HCT116 (cell line): ENCODE measurements around the gene PPFIA2. TPM values are rescaled to one million over a fixed set of nuclear protein-coding genes. Genes with fewer than 3 reads are reported as not detected.

Experiments
- ATAC-seq: fragments of 200-7000 bp; cut with Tn5 transposase; 2 replicates; pipeline ENCODE4 v1.9.1; 2020; ENCODE audit warnings: mild to moderate bottlenecking, moderate library complexity
- BruUV-seq: library from RNA; stranded (reverse); fragments of 400-500 nt; replicated peaks from 2 replicates; lab custom pipeline; 2021; lab: Mats Ljungman, UMichigan
- CTCF ChIA-PET: fragments of 300-600 bp; sonication (Branson Sonifier 250); formaldehyde crosslinking; loops from one replicate; lab custom pipeline; 2021; ENCODE audit warnings: antibody characterized with exemption; lab: Charles Lee
- POLR2A ChIA-PET: fragments of 300-600, 350-600 bp; sonication (Branson Sonifier 250); formaldehyde crosslinking; loops from one replicate; lab custom pipeline; 2021; ENCODE audit warnings: antibody characterized with exemption; lab: Charles Lee
- RAD21 ChIA-PET, 2 experiments: fragments of 300-600 bp; sonication (Branson Sonifier 250); formaldehyde crosslinking; loops; one replicate each; lab custom pipeline; 2023; ENCODE audit warnings: low total read pairs in 2 of 2; ENCODE audit not compliant: uncharacterized antibody in 2 of 2, unreplicated experiment in 2 of 2, low non-redundant PET in 1 of 2; lab: Charles Lee
- DNase-seq: peaks from one replicate; pipeline ENCODE4 v3.0.0-alpha.2; 2010; ENCODE audit warnings: low read depth, low spot score
- H2AFZ ChIP-seq: fragments of 200-600 bp; shearing (Covaris generic), sonication (generic); 2 replicates; pipeline ENCODE4 v1.6.1; 2017; ENCODE audit warnings: low read depth, mixed run types, mixed read lengths, antibody characterized with exemption, low read length; ENCODE audit not compliant: poor library complexity, severe bottlenecking
- H3K27ac ChIP-seq: 2 replicates; pipeline ENCODE4 v1.5.1; 2012; ENCODE audit warnings: low read depth, low read length
- H3K27me3 ChIP-seq: fragments of 200-600 bp; sonication (generic); 2 replicates; pipeline ENCODE4 v1.6.1; 2016; ENCODE audit warnings: mixed run types, low read length, mixed read lengths; ENCODE audit not compliant: insufficient read depth
- H3K36me3 ChIP-seq, 2 experiments: fragments of 200-500 bp in 1 of 2; fragments of 200-600 bp in 1 of 2; sonication (Bioruptor generic) in 1 of 2; sonication (generic) in 1 of 2; 2 replicates each; pipeline versions ENCODE4 v1.5.1 to v1.6.1; 2014 to 2016; ENCODE audit warnings: low read length in 2 of 2, inconsistent platforms in 1 of 2, mixed read lengths in 1 of 2, mixed run types in 1 of 2; ENCODE audit not compliant: insufficient read depth in 2 of 2, control insufficient read depth in 1 of 2
- H3K4me1 ChIP-seq, 2 experiments: fragments of 200-600 bp in 1 of 2; sonication (generic) in 1 of 2; 2 replicates each; pipeline versions ENCODE4 v1.5.1 to v1.6.1; 2012 to 2017; ENCODE audit warnings: low read length in 2 of 2, inconsistent platforms in 1 of 2, mild to moderate bottlenecking in 1 of 2, mixed read lengths in 1 of 2, mixed run types in 1 of 2, moderate library complexity in 1 of 2; ENCODE audit not compliant: insufficient read depth in 2 of 2, control insufficient read depth in 1 of 2
- H3K4me2 ChIP-seq: fragments of 200-600 bp; sonication (generic); 2 replicates; pipeline ENCODE4 v1.6.1; 2017; ENCODE audit warnings: mixed run types, low read length, mixed read lengths
- H3K4me3 ChIP-seq, 2 experiments: fragments of 200-600 bp in 1 of 2; sonication (generic) in 1 of 2; replicated peaks in 1 of 2; 2 replicates each; pipeline ENCODE4 v1.5.1; 2011 to 2016; ENCODE audit warnings: low read length in 2 of 2, control low read depth in 1 of 2, low read depth in 1 of 2, mild to moderate bottlenecking in 1 of 2, mixed read lengths in 1 of 2, mixed run types in 1 of 2
- H3K79me2 ChIP-seq: fragments of 200-600 bp; sonication (generic); 2 replicates; pipeline ENCODE4 v1.6.1; 2017; ENCODE audit warnings: mild to moderate bottlenecking, mixed run types, low read length, moderate library complexity, mixed read lengths; ENCODE audit not compliant: insufficient read depth
- H3K9ac ChIP-seq: fragments of 200-600 bp; sonication (generic); 2 replicates; pipeline ENCODE4 v1.6.1; 2016; ENCODE audit warnings: low read length, mixed read lengths
- H3K9me2 ChIP-seq: fragments of 200-600 bp; sonication (generic), shearing (Covaris generic); 2 replicates; pipeline ENCODE4 v1.6.1; 2017; ENCODE audit warnings: mixed run types, mild to moderate bottlenecking, moderate library complexity; ENCODE audit not compliant: insufficient read depth
- H3K9me3 ChIP-seq, 2 experiments: fragments of 200-500 bp in 1 of 2; fragments of 200-600 bp in 1 of 2; sonication (Bioruptor generic) in 1 of 2; sonication (generic) in 1 of 2; 2 replicates each; pipeline ENCODE4 v1.6.1; 2014 to 2017; ENCODE audit warnings: low read length in 2 of 2, mixed read lengths in 2 of 2, inconsistent platforms in 1 of 2, low read depth in 1 of 2, mild to moderate bottlenecking in 1 of 2, mixed run types in 1 of 2, moderate library complexity in 1 of 2; ENCODE audit not compliant: control insufficient read depth in 1 of 2, insufficient read depth in 1 of 2
- H4K20me1 ChIP-seq: fragments of 200-600 bp; sonication (generic), shearing (Covaris generic); 2 replicates; pipeline ENCODE4 v1.6.1; 2017; ENCODE audit warnings: mixed run types, mild to moderate bottlenecking, moderate library complexity; ENCODE audit not compliant: insufficient read depth
- CBX3 ChIP-seq: IDR thresholded peaks from 2 replicates; pipeline ENCODE4 v1.6.1; 2012; ENCODE audit warnings: low read depth
- CEBPB ChIP-seq: IDR thresholded peaks from 2 replicates; pipeline ENCODE4 v1.6.1; 2012; ENCODE audit warnings: low read depth
- EGR1 ChIP-seq: IDR thresholded peaks from 2 replicates; pipeline ENCODE4 v1.6.1; 2012; ENCODE audit warnings: low read depth
- ELF1 ChIP-seq: IDR thresholded peaks from 2 replicates; pipeline ENCODE4 v1.6.1; 2012; ENCODE audit warnings: low read depth, borderline replicate concordance
- EZH2 ChIP-seq: fragments of 200-600 bp; sonication (generic); IDR thresholded peaks from 2 replicates; pipeline ENCODE4 v1.6.1; 2017; ENCODE audit warnings: antibody characterized with exemption, mixed run types
- EZH2phosphoT487 ChIP-seq: fragments of 200-600 bp; IDR thresholded peaks from 2 replicates; pipeline ENCODE4 v1.6.1; 2018; ENCODE audit warnings: antibody characterized with exemption, borderline replicate concordance
- FOSL1 ChIP-seq: IDR thresholded peaks from 2 replicates; pipeline ENCODE4 v1.6.1; 2012; ENCODE audit warnings: low read depth
- JUND ChIP-seq: IDR thresholded peaks from 2 replicates; pipeline ENCODE4 v1.6.1; 2012
- POLR2A ChIP-seq: IDR thresholded peaks from 2 replicates; pipeline ENCODE4 v1.7.0; 2011; ENCODE audit warnings: borderline replicate concordance; ENCODE audit not compliant: insufficient read depth, insufficient read length; ENCODE audit errors: extremely low read depth
- POLR2AphosphoS5 ChIP-seq: IDR thresholded peaks from 2 replicates; pipeline ENCODE4 v1.6.1; 2011; ENCODE audit warnings: mild to moderate bottlenecking, low read depth, low read length, moderate library complexity
- SIN3A ChIP-seq: IDR thresholded peaks from 2 replicates; pipeline ENCODE4 v1.6.1; 2012; ENCODE audit warnings: low read depth
- SP1 ChIP-seq: IDR thresholded peaks from 2 replicates; pipeline ENCODE4 v1.6.1; 2012; ENCODE audit warnings: low read depth
- SRF ChIP-seq: IDR thresholded peaks from 2 replicates; pipeline ENCODE4 v1.6.1; 2012; ENCODE audit warnings: low read depth
- TCF7L2 ChIP-seq: IDR thresholded peaks from 2 replicates; pipeline ENCODE4 v1.7.0; 2011; ENCODE audit warnings: borderline replicate concordance, inconsistent platforms; ENCODE audit not compliant: insufficient read depth, insufficient read length; ENCODE audit errors: extremely low read depth
- YY1 ChIP-seq: IDR thresholded peaks from 2 replicates; pipeline ENCODE4 v1.6.1; 2011; ENCODE audit warnings: low read length, low read depth, moderate library complexity, mild to moderate bottlenecking; ENCODE audit not compliant: insufficient replicate concordance; ENCODE audit errors: extremely low read depth
- ZNF274 ChIP-seq: fragments of 200-500 bp; sonication (Bioruptor generic); IDR thresholded peaks from 2 replicates; pipeline ENCODE4 v1.6.1; 2014; ENCODE audit warnings: mild to moderate bottlenecking, low read depth, low read length, inconsistent platforms
- intact Hi-C: fragments of 100-400 bp; cut with micrococcal nuclease; formaldehyde crosslinking; loops from 2 replicates; pipeline ENCODE4 v1.10.0; 2022
- total RNA-seq: library from RNA; stranded (reverse); gene quantifications from one replicate; pipeline ENCODE4 v1.2.1, GENCODE V29; 2021; ENCODE audit not compliant: unreplicated experiment
- TF ChIP-seq, protein P1 (sequence below), 3 experiments: fragments of 200-600 bp in 1 of 3; sonication (generic) in 1 of 3; IDR thresholded peaks in 2 of 3; conservative IDR thresholded peaks in 1 of 3; 2 replicates each; pipeline ENCODE4 v1.5.1; 2012 to 2017; ENCODE audit warnings: low read depth in 2 of 3, low read length in 2 of 3, antibody characterized with exemption in 1 of 3, borderline replicate concordance in 1 of 3, control low read depth in 1 of 3, mild to moderate bottlenecking in 1 of 3, mixed read lengths in 1 of 3, mixed run types in 1 of 3, moderate library complexity in 1 of 3; ENCODE audit not compliant: insufficient read depth in 1 of 3
- TF ChIP-seq, protein P2 (sequence below): IDR thresholded peaks from 2 replicates; pipeline ENCODE4 v1.6.1; 2012
- TF ChIP-seq, protein P3 (sequence below): IDR thresholded peaks from 2 replicates; pipeline ENCODE4 v1.6.1; 2011; ENCODE audit warnings: mild to moderate bottlenecking, low read length, moderate library complexity; ENCODE audit not compliant: insufficient replicate concordance; ENCODE audit errors: extremely low read depth

The PPFIA2 gene
- total RNA-seq, 1 experiment from 2014 or later: not detected

DNA sequence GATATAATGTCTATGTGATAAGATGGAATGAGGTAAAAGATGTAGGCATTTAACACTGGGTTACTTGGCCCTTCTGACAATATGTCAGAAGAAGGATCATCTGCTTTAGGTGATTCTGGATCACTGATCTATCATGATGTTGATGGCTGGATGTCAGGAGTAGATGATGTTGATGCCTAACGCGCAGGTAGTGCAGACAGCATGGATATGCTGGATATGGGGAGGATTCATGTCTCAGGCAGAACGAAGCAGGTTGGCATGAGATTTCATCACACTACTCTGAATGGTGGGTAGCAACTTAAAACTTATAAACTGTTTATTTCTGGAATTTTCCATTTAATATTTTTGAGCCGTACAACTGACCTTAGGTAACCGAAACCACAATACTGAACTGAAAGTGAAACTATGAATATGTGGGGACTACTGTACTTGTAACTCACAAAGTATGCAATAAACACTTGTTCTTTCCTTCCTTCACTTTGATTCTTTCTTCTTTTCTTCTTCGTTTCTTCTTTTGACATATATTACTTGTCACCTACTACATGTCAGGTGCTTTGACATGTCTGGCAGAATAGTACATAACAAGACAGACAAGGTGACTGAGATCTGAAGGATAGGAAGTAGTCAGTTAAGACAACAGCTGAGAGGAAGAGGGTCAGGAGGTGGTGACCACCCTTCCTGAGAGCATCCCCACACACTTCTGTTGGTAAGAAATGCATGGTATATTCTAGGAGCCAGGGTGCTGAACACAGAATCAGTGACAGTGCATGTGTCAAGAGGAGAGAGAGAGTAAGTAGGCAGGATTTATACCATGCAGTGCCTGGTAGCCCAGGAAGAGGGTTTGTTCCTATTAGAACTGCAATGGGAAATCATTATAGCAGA lies 238.8 kb downstream of the PPFIA2 start (continued):
- TF ChIP-seq, protein P1, sequence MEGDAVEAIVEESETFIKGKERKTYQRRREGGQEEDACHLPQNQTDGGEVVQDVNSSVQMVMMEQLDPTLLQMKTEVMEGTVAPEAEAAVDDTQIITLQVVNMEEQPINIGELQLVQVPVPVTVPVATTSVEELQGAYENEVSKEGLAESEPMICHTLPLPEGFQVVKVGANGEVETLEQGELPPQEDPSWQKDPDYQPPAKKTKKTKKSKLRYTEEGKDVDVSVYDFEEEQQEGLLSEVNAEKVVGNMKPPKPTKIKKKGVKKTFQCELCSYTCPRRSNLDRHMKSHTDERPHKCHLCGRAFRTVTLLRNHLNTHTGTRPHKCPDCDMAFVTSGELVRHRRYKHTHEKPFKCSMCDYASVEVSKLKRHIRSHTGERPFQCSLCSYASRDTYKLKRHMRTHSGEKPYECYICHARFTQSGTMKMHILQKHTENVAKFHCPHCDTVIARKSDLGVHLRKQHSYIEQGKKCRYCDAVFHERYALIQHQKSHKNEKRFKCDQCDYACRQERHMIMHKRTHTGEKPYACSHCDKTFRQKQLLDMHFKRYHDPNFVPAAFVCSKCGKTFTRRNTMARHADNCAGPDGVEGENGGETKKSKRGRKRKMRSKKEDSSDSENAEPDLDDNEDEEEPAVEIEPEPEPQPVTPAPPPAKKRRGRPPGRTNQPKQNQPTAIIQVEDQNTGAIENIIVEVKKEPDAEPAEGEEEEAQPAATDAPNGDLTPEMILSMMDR (IDR thresholded peaks at IDR 0.05 in 2 of 3, conservative IDR thresholded peaks at IDR 0.05 in 1 of 3; ENCODE audit: borderline replicate concordance in 1 of 3, insufficient read depth in 1 of 3, low read depth in 2 of 3, low read length in 2 of 3): no peak
- no peak for TF ChIP-seq POLR2AphosphoS5
- no peak for TF ChIP-seq EGR1
- TF ChIP-seq ELF1: no peak

DNA sequence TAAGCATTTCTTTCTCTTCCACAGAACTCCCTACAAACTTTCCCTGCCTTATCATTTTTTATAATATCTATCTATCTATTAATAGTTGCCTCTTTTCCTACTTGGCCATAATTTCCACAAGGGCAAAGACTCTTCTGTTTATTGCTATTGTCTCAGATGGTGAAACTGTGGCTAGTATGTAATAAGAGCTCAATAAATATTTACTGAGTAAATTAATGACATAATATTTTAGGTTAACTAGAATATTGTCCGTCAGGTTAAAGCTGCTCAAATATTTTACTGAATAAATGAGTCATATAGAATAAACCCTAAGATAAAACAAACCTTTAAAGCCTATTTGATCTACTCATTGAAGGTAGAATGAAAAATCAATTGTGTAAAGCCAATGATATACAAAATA lies 240.5 kb downstream of the PPFIA2 start:
- Histone ChIP-seq H3K9me3 (no peaks in the 10 kb centered on the region), H3K27ac (no peak overlapping the region), H3K9ac (no peak overlapping the region), H3K36me3 (no peaks in the 10 kb centered on the region), H2AFZ (no peak overlapping the region), H3K9me2 (no peaks in the 10 kb centered on the region), H4K20me1 (no peaks in the 10 kb centered on the region), H3K4me1 (no peaks in the 10 kb centered on the region), H3K4me3 (no peak overlapping the region), H3K27me3 (no peaks in the 10 kb centered on the region), H3K4me2 (no peak overlapping the region), H3K79me2 (no peaks in the 10 kb centered on the region)
- CTCF ChIA-PET: no interaction called here
- POLR2A ChIA-PET: no interaction called here
- intact Hi-C loops: no loop called here
- no TSS peak for BruUV-seq
- no peak for ATAC-seq
- no peak for DNase-seq
- RAD21 ChIA-PET: no interaction called here
- TF ChIP-seq SIN3A (no peak), FOSL1 (no peak), SRF (no peak), TCF7L2 (no peak), ZNF274 (no peak), CBX3 (no peak), POLR2A (no peak), EZH2phosphoT487 (no peak), CEBPB (no peak), SP1 (no peak), EGR1 (no peak), JUND (no peak), EZH2 (no peak), YY1 (no peak)
- TF ChIP-seq, protein P2, sequence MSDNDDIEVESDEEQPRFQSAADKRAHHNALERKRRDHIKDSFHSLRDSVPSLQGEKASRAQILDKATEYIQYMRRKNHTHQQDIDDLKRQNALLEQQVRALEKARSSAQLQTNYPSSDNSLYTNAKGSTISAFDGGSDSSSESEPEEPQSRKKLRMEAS: no peak
- TF ChIP-seq, protein P3, sequence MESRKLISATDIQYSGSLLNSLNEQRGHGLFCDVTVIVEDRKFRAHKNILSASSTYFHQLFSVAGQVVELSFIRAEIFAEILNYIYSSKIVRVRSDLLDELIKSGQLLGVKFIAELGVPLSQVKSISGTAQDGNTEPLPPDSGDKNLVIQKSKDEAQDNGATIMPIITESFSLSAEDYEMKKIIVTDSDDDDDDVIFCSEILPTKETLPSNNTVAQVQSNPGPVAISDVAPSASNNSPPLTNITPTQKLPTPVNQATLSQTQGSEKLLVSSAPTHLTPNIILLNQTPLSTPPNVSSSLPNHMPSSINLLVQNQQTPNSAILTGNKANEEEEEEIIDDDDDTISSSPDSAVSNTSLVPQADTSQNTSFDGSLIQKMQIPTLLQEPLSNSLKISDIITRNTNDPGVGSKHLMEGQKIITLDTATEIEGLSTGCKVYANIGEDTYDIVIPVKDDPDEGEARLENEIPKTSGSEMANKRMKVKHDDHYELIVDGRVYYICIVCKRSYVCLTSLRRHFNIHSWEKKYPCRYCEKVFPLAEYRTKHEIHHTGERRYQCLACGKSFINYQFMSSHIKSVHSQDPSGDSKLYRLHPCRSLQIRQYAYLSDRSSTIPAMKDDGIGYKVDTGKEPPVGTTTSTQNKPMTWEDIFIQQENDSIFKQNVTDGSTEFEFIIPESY: no peak
